GM12892 (cell line): ENCODE measurements around the gene GYS1.
"Not testable (repeated sequence)": the region's sequence is repeated elsewhere in the genome, so short reads cannot be mapped to it uniquely, and the experiment has no call there.

Source experiments
- POLR2A ChIP-seq: IDR thresholded peaks from 2 replicates; pipeline ENCODE4 v1.6.1; 2011; ENCODE audit warnings: low read depth, low read length, control low read depth
- POLR2AphosphoS5 ChIP-seq: IDR thresholded peaks from 2 replicates; pipeline ENCODE4 v1.6.1; 2011; ENCODE audit warnings: low read depth, low read length, control low read depth

- TF ChIP-seq POLR2AphosphoS5, POLR2A: not testable (repeated sequence)
These were observed 46.6 kb upstream of the GYS1 start for GRCh38 chr19:49039736-49040135.
